DMS114 treated with DMSO at 0.1 percent for 48 hours (cell line): Measurements from ENCODE around the gene LEMD3.
"Not testable (repeated sequence)": the region's sequence is repeated elsewhere in the genome, so short reads cannot be mapped to it uniquely, and the experiment has no call there.

ENCODE experiments used
- DNase-seq: peaks from one replicate; lab custom pipeline; 2025; ENCODE audit not compliant: unreplicated experiment; lab: John Stamatoyannopoulos, UW

LEMD3 gene

GRCh38 chr12:65277994-65278575, 108.7 kb downstream of the LEMD3 start:
- DNase-seq, result no peak

- peak; percentile 65 for DNase-seq
These were observed 109.4 kb downstream of the LEMD3 start, which contains the start of gene MSRB3 for GRCh38 chr12:65278576-65279368. Gene MSRB3 (plus strand): TSS chr12:65278683. CDS start chr12:65308580, 29,897 bp downstream.

GRCh38 chr12:65279369-65280112, 110.2 kb downstream of the LEMD3 start:
- no peak for DNase-seq

DNA sequence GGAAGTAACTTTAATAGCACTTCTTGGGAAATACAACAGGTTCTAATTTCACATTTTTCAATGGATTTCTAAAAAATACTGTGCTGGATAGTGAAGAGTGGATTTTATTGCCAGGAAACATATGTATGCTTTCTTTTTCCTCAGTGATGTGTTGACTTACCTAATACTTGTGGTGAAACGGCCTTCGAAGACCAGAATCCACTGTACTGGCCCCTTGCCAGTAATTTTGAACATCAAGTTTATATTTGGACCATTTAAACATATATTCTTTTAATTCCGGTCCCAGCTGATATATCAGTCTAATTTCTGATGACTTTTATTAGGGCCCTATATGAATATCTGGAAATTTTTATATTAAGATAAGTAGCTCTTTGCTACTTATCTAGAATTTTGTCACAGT, 110.9 kb downstream of the LEMD3 start:
- no peak for DNase-seq

DNA sequence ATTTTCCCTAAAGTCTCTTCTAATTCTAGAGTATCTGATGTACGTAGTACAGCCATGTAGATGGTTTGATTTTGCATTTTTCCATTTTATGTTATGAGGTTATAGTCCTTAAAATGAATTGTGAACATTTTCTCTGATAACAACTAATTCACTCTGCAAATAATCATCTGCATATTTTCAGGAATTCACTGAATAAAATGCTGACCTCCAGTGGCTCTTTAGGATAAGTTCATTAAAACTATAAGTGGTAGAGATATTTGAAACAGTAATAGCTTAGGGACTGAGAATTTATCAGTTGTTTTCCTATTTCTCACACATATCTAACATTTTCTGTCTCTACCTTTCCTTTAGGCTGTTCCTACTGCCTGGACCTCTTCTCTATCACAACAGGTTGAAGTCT, 113.5 kb downstream of the LEMD3 start:
- no peak for DNase-seq

GRCh38 chr12:65285532-65285931, 116.1 kb downstream of the LEMD3 start:
- not testable (repeated sequence) for DNase-seq

GRCh38 chr12:65287426-65287825, 118.0 kb downstream of the LEMD3 start:
- DNase-seq, result no peak

- DNase-seq, result no peak
These were observed 122.9 kb downstream of the LEMD3 start for GRCh38 chr12:65292241-65292640.

- no peak for DNase-seq
These were observed 124.4 kb downstream of the LEMD3 start for GRCh38 chr12:65293735-65294134.

- DNase-seq, result no peak
These were observed 125.4 kb downstream of the LEMD3 start for GRCh38 chr12:65294641-65295262.

DNA sequence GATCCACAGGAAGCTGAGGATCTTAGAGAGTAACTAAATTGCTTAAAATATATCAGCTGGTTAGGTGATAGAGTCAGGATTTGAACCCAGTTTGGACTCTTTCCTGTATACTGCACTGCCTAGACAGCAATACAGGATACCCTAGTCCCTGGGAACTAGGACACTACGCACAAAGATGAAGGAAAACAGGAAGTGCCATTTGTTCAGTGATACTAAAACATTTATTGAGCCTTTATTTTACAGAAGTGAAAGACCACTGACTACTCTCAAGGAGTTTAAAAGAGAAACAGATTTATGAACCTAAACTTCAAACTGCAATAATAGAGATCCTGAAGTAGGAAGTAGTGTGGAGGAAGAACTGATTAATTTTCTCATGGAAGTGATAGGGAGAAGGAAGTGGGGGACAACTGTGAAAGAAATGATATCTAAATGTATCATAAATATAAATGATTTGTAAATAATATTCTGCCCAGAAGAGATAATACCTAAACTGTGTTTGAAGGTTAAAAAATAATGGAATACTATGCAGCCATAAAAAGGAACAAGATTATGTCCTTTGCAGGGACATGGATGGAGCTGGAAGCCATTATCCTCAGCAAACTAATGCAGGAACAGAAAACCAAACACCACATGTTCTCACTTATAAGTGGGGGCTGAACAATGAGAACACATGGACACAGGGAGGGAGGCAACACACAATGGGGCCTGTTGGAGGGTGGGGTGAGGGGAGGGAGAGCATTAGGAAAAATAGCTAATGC, 127.3 kb downstream of the LEMD3 start:
- no peak for DNase-seq
